ENCODE measurements around the gene GOLGA8S.
"Not testable (repeated sequence)": the region's sequence is repeated elsewhere in the genome, so short reads cannot be mapped to it uniquely, and the experiment has no call there.

The GOLGA8S gene

GRCh38 chr15:23401627-23402026, 47.1 kb downstream of the GOLGA8S start:
- DNase-seq = no peak

DNA sequence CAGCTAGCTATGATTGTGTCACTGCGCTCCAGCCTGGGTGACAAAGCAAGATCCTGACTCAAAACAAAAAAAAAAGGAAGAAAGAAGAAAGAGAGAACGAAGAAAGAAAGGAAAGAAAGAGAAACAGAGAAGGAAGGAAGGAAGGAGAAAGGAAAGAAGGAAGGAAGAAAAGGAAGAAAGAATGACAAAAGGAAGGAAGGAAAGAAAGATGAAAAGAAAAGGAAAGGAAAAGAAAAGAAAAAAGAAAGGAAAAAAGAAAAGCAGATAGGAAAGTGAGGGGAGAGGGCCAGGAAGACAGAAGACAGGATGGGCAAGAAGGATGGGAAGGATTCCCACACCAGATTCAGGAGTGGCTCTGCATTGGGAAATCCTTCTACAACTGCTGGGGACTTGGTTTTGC, 47.6 kb downstream of the GOLGA8S start:
- DNase-seq = no peak

DNA sequence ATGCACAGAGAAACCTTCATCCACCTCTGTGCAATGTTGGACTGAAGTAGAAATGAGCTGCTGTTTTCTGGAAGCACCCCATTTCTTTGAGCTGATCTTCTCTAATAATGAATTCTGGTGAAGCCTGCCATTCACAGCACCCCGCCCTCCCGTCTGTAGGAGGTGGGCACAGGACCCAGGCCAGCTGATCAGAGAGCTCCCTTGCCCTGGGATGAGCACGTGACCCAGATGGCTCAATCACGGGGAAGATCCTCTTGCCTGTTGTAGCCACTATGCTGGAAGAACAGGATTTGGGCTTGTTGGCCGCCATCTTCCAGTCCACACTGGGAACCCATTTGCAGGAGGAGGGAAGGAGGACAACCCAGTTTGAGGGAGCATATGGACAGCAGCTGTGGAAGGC, 48.0 kb downstream of the GOLGA8S start:
- no peak for DNase-seq

- no peak for DNase-seq
These were observed 49.0 kb downstream of the GOLGA8S start for GRCh38 chr15:23403550-23403949.

- no peak for DNase-seq
These were observed 57.3 kb downstream of the GOLGA8S start for GRCh38 chr15:23411841-23412240.

DNA sequence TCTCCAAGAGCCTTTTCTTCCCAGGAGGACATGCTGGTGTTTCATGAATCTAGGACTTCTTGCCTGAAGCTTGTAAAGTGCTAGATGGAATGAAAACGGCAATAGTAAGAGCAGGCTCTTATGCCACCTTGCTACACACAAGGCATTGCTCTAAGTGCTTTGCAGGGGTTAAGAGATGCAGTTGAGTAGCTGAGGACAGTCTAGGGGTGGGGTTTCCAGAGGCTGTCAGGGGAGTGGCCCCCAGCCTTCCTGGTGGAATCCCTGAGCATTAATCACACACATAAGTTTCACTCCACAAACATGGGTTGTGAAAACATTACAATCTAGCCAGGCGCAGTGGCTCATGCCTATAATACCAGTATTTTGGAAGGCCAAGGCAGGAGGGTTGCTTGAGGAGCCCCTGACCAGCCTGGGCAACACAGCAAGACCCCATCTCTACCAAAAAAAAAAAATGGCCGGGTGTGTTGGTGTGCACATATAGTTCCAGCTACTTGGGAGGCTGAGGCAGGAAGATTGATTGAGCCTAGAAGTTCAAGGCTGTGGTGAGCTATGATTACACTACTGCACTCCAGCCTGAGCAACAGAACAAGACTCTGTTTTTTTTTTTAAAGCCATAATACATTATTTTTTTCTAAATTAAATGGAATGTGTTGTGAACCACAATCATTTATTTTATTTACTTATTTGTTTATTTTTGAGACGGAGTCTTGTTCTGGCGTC, 58.5 kb downstream of the GOLGA8S start:
- not testable (repeated sequence) for DNase-seq

Measured in CD4-positive, alpha-beta T cell treated with Interleukin-4 for 4 hours (primary cell).